Gastroesophageal sphincter (tissue), 4 donors: Measurements from ENCODE around the gene TMSB10. TPM values are rescaled to one million over a fixed set of nuclear protein-coding genes. Genes with fewer than 3 reads are reported as not detected.
A peak's percentile ranks its signal among the peaks of the same experiment; 100 is the strongest.
"Not testable (repeated sequence)": the region's sequence is repeated elsewhere in the genome, so short reads cannot be mapped to it uniquely, and the experiment has no call there.

ENCODE experiments used
- ATAC-seq: fragments of 150-250 bp; one replicate; pipeline ENCODE4 v1.9.1; 2016; ENCODE audit warnings: mild to moderate bottlenecking, moderate library complexity
- H3K27ac ChIP-seq, 4 donors: fragments of 200-600 bp; sonication (generic) in 3 of 4; 1 replicate in 3 of 4; 2 replicates in 1 of 4; pipeline ENCODE4 v1.5.1; 2016 to 2019
- H3K27me3 ChIP-seq: fragments of 200-600 bp; sonication (generic); one replicate; pipeline ENCODE4 v1.5.1; 2019
- H3K36me3 ChIP-seq, 2 donors: fragments of 200-600 bp; sonication (generic); one replicate each; pipeline ENCODE4 v1.5.1; 2019; ENCODE audit warnings: control low read depth in 1 of 2
- H3K4me1 ChIP-seq, 3 donors: fragments of 200-600 bp; sonication (generic); 1 replicate in 2 of 3; 2 replicates in 1 of 3; pipeline ENCODE4 v1.5.1; 2016 to 2019; ENCODE audit warnings: control low read depth in 2 of 3
- H3K4me3 ChIP-seq, 2 donors: fragments of 200-600 bp; sonication (generic); one replicate each; pipeline ENCODE4 v1.5.1; 2019; ENCODE audit warnings: mild to moderate bottlenecking in 1 of 2, moderate library complexity in 1 of 2
- H3K9me3 ChIP-seq, 3 donors: fragments of 200-600 bp; sonication (generic); one replicate each; pipeline ENCODE4 v1.5.1; 2017 to 2019; ENCODE audit warnings: control low read depth in 2 of 3
- EP300 ChIP-seq: sonication (generic); formaldehyde crosslinking; IDR thresholded peaks from one replicate; pipeline ENCODE4 v1.6.1; 2017; ENCODE audit warnings: antibody characterized with exemption, mild to moderate bottlenecking
- POLR2A ChIP-seq, 2 donors: fragments of 450-650 bp; IDR thresholded peaks; one replicate each; pipeline ENCODE4 v1.6.1; 2017; ENCODE audit warnings: antibody characterized with exemption in 2 of 2, mild to moderate bottlenecking in 2 of 2, moderate library complexity in 1 of 2
- POLR2AphosphoS5 ChIP-seq: sonication (generic); formaldehyde crosslinking; IDR thresholded peaks from one replicate; pipeline ENCODE4 v1.6.1; 2017; ENCODE audit warnings: antibody characterized with exemption
- WGBS, 2 donors: methylation state at CpG; one replicate each; pipeline ENCODE4 v1.1.5; 2018; ENCODE audit warnings: low coverage in 1 of 2; 5-methylcytosine and 5-hydroxymethylcytosine counted together
- total RNA-seq, 4 donors: library from RNA; depleted of rRNA; stranded (reverse); fragments of >200 nt; gene quantifications; one replicate each; pipeline ENCODE4 v1.1.0, GENCODE V29; 2016
- TF ChIP-seq, protein P1 (sequence below), 4 experiments: fragments of 200-600 bp in 2 of 4; fragments of 450-650 bp in 2 of 4; sonication (generic) in 1 of 4; IDR thresholded peaks; one replicate each; pipeline ENCODE4 v1.5.1; 2017 to 2019; ENCODE audit warnings: antibody characterized with exemption in 4 of 4, mild to moderate bottlenecking in 2 of 4, moderate library complexity in 2 of 4

The TMSB10 gene
- total RNA-seq, 4 donors from 2014 or later = 797 to 2,612 (median 1,708) TPM

DNA sequence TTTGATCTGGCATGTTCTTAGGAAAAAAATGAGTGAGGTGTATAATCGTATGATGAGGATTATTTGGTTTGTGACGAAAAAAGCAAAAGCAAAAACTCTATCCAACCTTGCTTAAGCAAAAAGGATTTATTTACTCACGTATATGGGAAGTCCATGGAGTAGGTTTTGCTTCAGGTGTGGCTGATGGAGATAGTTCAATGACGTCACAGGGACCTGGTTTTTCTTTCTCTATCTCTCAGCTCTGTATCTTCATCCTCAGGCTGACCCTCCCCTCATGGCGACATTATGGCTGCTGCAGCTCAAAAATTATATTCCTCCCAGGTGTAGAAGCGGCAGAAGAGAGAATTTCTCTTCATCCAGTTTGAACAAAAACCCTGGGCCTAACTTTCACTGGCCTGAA lies 8.9 kb downstream of the TMSB10 start:
- Histone ChIP-seq H3K27ac (no peak overlapping the region), H3K4me1 (peaks cover 0 to 1% (median 0%) of the 10 kb centered on the region in 3 donors), H3K9me3 (no peaks in the 10 kb centered on the region), H3K27me3 (no peaks in the 10 kb centered on the region), H3K4me3 (no peak overlapping the region), H3K36me3 (no peaks in the 10 kb centered on the region)
- TF ChIP-seq POLR2A (IDR thresholded peaks at IDR 0.05) = no peak
- no peak for ATAC-seq
- WGBS, 2 donors = 91 to 96% methylated on average over 4 of the region's 6 CpGs

DNA sequence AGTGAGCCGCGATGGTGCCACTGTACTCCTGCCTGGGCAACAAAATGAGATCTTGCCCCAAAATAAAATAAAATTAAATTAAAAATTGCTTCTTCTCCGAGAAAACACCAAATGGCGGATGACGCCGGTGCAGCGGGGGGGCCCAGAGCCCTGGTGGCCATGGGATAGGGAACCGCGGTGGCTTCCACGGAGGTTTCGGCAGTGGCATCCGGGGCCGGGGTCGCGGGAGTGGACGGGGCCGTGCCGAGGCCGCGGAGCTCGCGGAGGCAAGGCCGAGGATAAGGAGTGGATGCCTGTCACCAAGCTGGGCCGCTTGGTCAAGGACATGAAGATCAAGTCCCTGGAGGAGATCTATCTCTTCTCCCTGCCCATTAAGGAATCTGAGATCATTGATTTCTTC lies 10.2 kb downstream of the TMSB10 start:
- 96 to 97% methylated on average over 9 to 15 of the region's 24 CpGs for whole genome bisulfite sequencing, 2 donors
- not testable (repeated sequence) for H3K9me3 ChIP-seq

DNA sequence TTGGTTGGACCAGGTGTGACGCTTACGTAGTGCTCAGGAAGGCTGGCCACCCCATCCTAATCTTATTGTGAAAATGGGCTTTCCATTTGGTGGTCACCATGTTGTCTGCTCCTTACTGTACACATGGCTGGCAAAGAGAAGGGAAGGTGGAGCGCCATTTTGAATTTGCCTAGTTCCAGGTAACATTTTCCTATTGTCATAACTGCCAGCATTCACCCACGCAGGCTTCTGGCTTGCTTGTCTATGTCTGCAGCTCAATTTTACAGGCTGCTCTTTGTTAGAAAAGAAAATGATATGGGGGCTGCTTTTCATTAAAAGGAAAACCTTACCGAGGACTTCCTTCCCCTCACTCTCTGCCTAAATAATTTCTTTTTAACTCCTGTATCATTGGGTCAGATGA lies 12.4 kb downstream of the TMSB10 start:
- not testable (repeated sequence) for H3K36me3 ChIP-seq, H3K27ac ChIP-seq, H3K4me3 ChIP-seq, H3K9me3 ChIP-seq, H3K27me3 ChIP-seq, ATAC-seq
- WGBS, 2 donors = 68 to 71% methylated on average over 3 of the region's 5 CpGs
- peaks cover 0 to 14% (median 5%) of the 10 kb centered on the region in 3 donors for H3K4me1 ChIP-seq

More for the DNA sequence above, 10.2 kb downstream of the TMSB10 start:
- not testable (repeated sequence) for H3K27me3 ChIP-seq, H3K27ac ChIP-seq, H3K4me3 ChIP-seq, ATAC-seq, H3K36me3 ChIP-seq
- H3K4me1 ChIP-seq = peaks cover 0 to 14% (median 5%) of the 10 kb centered on the region in 3 donors

DNA sequence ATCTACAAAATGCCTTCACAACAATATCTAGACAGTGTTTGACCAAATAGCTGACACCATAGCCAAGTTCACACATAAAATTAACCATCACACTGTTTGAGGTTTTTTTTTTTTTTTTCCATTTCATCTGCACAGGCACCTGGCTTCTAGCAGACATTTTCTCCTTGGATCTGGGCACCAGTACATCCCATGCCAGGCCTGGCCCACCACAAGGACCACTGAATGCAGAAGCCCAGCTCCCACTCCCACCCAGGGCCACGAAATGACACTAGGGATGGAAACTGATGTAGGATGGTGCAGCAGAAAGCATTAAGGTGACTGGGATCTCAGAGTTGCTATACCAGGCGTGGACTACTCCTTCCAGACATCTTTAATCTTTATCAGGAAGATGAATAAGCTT lies 13.0 kb downstream of the TMSB10 start:
- Histone ChIP-seq H3K4me1 (peaks cover 0 to 14% (median 5%) of the 10 kb centered on the region in 3 donors), H3K27me3 (no peaks in the 10 kb centered on the region), H3K36me3 (no peaks in the 10 kb centered on the region), H3K27ac (peak overlapping the region in 1 of 4 donors; percentile 80), H3K4me3 (no peak overlapping the region), H3K9me3 (no peaks in the 10 kb centered on the region)
- ATAC-seq = no peak
- TF ChIP-seq, protein P1, sequence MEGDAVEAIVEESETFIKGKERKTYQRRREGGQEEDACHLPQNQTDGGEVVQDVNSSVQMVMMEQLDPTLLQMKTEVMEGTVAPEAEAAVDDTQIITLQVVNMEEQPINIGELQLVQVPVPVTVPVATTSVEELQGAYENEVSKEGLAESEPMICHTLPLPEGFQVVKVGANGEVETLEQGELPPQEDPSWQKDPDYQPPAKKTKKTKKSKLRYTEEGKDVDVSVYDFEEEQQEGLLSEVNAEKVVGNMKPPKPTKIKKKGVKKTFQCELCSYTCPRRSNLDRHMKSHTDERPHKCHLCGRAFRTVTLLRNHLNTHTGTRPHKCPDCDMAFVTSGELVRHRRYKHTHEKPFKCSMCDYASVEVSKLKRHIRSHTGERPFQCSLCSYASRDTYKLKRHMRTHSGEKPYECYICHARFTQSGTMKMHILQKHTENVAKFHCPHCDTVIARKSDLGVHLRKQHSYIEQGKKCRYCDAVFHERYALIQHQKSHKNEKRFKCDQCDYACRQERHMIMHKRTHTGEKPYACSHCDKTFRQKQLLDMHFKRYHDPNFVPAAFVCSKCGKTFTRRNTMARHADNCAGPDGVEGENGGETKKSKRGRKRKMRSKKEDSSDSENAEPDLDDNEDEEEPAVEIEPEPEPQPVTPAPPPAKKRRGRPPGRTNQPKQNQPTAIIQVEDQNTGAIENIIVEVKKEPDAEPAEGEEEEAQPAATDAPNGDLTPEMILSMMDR (IDR thresholded peaks at IDR 0.05) = no peak
- TF ChIP-seq POLR2AphosphoS5 (no peak), EP300 (no peak), POLR2A (IDR thresholded peaks at IDR 0.05) (no peak)
- 79% methylated on average over 2 of the region's 2 CpGs; no CpG with 5 or more reads in 1 of the 2 donors for whole genome bisulfite sequencing, 2 donors

DNA sequence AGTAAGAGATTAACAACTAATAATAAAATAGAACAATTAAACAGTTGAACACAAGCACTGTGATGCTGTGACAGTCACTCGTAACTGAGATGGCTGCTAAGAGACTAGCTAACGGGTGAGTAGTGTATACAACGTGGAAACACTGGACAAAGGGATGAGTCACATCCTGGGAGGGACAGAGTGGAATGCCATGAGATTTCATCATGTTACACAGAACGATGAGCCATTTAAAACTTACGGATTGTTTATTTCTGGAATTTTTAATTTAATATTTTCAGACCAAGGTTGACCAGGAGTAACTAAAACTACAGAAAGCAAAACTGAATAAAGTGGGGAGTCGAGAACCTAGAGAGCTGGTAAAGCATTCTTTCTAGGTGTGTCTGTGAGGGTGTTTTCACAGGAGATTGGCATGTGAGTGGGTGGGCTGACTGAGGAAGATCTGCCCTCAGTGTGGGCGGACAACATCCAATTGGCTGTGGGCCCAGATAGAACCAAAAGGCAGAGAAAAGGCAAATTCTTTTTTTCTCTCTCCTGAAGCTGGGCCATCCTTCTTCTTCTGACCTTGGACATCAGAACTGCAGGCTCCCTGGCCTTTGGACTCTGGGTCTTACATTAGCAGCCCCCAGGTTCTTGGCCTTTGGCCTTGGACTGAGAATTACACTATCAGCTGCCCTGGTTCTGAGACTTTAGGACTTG lies 14.6 kb downstream of the TMSB10 start:
- Histone ChIP-seq H3K27me3 (no peaks in the 10 kb centered on the region), H3K9me3 (no peaks in the 10 kb centered on the region), H3K27ac (peak overlapping the region; percentile 51 to 83 (median 82)), H3K4me3 (peak overlapping the region in 1 of 2 donors; percentile 9), H3K4me1 (peaks cover 0 to 14% (median 5%) of the 10 kb centered on the region in 3 donors), H3K36me3 (no peaks in the 10 kb centered on the region)
- TF ChIP-seq, protein P1 (IDR thresholded peaks at IDR 0.05) = no peak
- TF ChIP-seq POLR2AphosphoS5 = peak; percentile 73
- ATAC-seq = peak; percentile 98
- 0 to 8% methylated on average over 5 to 7 of the region's 7 CpGs for WGBS, 2 donors

DNA sequence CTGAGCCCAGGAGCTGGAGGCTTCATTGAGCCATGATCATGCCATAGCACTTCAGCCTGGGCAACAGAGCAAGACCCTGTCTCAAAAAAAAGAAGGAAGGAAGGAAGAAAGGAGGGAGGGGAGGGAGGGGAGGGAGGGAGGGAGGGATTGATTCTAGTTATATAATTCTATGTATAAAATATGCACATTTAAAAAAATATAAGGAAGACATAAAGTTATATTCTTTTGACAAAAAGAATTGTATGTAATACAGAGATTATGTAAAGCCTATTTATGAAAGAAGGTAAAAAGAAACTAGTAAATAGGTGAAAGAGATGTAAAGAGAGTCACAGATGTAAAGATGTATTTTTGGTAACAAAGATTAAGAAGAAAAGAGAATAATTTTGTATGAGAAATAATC lies 17.6 kb downstream of the TMSB10 start:
- Histone ChIP-seq H3K9me3 (no peaks in the 10 kb centered on the region), H3K4me1 (peaks cover 0 to 37% (median 17%) of the 10 kb centered on the region in 3 donors), H3K27me3 (no peaks in the 10 kb centered on the region), H3K4me3 (no peak overlapping the region), H3K27ac (no peak overlapping the region), H3K36me3 (no peaks in the 10 kb centered on the region)
- no peak for ATAC-seq
- TF ChIP-seq POLR2AphosphoS5 = no peak
- TF ChIP-seq, protein P1 (IDR thresholded peaks at IDR 0.05) = no peak
- no peak for TF ChIP-seq POLR2A (IDR thresholded peaks at IDR 0.05)
- no peak for TF ChIP-seq EP300
